ENCODE data around the gene TNS1. TPM values are rescaled to one million over a fixed set of nuclear protein-coding genes. Genes with fewer than 3 reads are reported as not detected.

TNS1 gene
- total RNA-seq, 1 experiment from 2014 or later = 6.2 TPM

DNA sequence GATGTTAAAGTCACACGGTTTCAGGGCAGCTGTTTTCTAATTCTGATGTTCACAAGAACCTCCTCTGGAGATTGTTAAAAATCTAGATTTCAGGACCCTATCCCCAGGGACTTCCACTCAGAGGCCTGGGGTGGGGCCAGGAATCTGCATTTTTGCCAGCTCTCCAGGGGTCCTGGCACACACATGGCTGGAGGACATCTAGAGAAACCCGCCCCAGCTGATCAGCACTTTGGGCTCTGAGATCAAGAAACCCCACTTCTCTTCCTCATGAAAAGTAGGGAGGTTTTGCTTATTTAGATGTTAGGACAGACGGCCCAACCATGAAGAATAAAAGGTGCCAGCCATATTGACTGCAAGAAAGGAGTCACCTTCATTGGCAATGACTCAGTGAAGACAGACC lies 148.8 kb downstream of the TNS1 start:
- POLR2A ChIA-PET = no interaction called here
- TF ChIP-seq, protein P1, sequence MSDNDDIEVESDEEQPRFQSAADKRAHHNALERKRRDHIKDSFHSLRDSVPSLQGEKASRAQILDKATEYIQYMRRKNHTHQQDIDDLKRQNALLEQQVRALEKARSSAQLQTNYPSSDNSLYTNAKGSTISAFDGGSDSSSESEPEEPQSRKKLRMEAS (IDR thresholded peaks at IDR 0.05) = no peak
- TF ChIP-seq POLR2AphosphoS5 (IDR thresholded peaks at IDR 0.05; ENCODE audit: low read depth, low read length) = no peak
- TF ChIP-seq, protein P2, sequence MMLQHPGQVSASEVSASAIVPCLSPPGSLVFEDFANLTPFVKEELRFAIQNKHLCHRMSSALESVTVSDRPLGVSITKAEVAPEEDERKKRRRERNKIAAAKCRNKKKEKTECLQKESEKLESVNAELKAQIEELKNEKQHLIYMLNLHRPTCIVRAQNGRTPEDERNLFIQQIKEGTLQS (IDR thresholded peaks at IDR 0.05) = no peak
- CTCF ChIA-PET = interaction anchor here (0.9 kb wide), 1 partner anchor 33 kb away, joined by 3 read pairs; no protein-coding TSS in a partner anchor
- DNase-seq (ENCODE audit: low read depth, low spot score) (no peak), ATAC-seq (no peak)
- H3K27ac ChIP-seq (ENCODE audit: low read depth, low read length) = no peak overlapping the region
- H3K36me3 ChIP-seq (ENCODE audit: control insufficient read depth in 1 of 2, insufficient read depth in 2 of 2, low read length in 2 of 2) = no peaks in the 10 kb centered on the region
- H3K4me3 ChIP-seq (replicated peaks in 1 of 2; ENCODE audit: low read depth in 1 of 2, low read length in 2 of 2) = no peak overlapping the region
- peaks cover 32 to 50% of the 10 kb centered on the region in 2 experiments for H3K4me1 ChIP-seq (ENCODE audit: control insufficient read depth in 1 of 2, insufficient read depth in 2 of 2, low read length in 2 of 2)
- no peaks in the 10 kb centered on the region for H3K79me2 ChIP-seq (ENCODE audit: insufficient read depth, low read length)
- no peak overlapping the region for H2AFZ ChIP-seq (ENCODE audit: low read depth, low read length, poor library complexity, severe bottlenecking)
- no peaks in the 10 kb centered on the region for H3K27me3 ChIP-seq (ENCODE audit: insufficient read depth, low read length)
- peak overlapping the region; percentile 28; the same call in 1 of the 2 replicates for H3K4me2 ChIP-seq (ENCODE audit: low read length)
- BruUV-seq (replicated peaks) = no TSS peak
- H3K9ac ChIP-seq (ENCODE audit: low read length) = no peak overlapping the region
- no peaks in the 10 kb centered on the region for H3K9me2 ChIP-seq (ENCODE audit: insufficient read depth)
- RAD21 ChIA-PET (ENCODE audit: low non-redundant PET in 1 of 2, low total read pairs in 2 of 2, uncharacterized antibody in 2 of 2, unreplicated experiment in 2 of 2) = no interaction called here
- intact Hi-C loops (cut with micrococcal nuclease) = no loop called here
- H4K20me1 ChIP-seq (ENCODE audit: insufficient read depth) = no peaks in the 10 kb centered on the region
- H3K9me3 ChIP-seq (ENCODE audit: control insufficient read depth in 1 of 2, insufficient read depth in 1 of 2, low read depth in 1 of 2, low read length in 2 of 2) = no peaks in the 10 kb centered on the region

DNA sequence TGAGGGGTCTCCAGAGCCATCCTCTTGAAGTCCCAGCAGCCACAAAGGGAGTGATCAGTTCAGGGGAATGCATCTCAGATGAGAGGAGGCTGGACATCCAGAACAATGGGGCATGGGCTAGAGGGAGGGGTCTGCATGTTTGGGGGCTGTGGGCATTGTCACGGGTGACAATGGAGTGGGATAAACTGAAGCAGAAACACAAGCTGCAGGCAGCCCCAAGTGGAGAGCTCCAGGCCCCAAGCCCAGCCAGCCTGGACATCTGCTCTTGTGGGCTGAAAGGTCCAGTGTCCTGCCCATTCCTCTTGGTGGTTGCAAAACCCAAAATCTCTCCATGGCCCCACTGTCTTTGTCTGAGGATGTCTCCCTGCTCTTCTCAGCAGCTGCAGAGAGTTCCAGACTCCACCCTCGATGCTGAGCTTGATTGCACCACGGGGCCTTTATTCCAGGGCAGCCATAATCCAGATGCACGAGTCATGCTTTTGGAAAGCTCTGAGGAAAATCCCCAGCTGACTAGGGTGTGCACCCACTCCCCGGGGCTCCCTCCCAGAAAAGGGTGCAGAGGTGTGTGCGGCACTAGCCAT lies 149.4 kb downstream of the TNS1 start:
- DNase-seq (ENCODE audit: low read depth, low spot score) = no peak
- RAD21 ChIA-PET (ENCODE audit: low non-redundant PET in 1 of 2, low total read pairs in 2 of 2, uncharacterized antibody in 2 of 2, unreplicated experiment in 2 of 2) = no interaction called here
- POLR2A ChIA-PET = no interaction called here

More for the DNA sequence above, 149.4 kb downstream of the TNS1 start:
- H4K20me1 ChIP-seq (ENCODE audit: insufficient read depth) = no peaks in the 10 kb centered on the region
- no peaks in the 10 kb centered on the region for H3K9me3 ChIP-seq (ENCODE audit: control insufficient read depth in 1 of 2, insufficient read depth in 1 of 2, low read depth in 1 of 2, low read length in 2 of 2)
- H3K4me3 ChIP-seq (replicated peaks in 1 of 2; ENCODE audit: low read depth in 1 of 2, low read length in 2 of 2) = no peak overlapping the region
- H3K36me3 ChIP-seq (ENCODE audit: control insufficient read depth in 1 of 2, insufficient read depth in 2 of 2, low read length in 2 of 2) = no peaks in the 10 kb centered on the region
- H3K27me3 ChIP-seq (ENCODE audit: insufficient read depth, low read length) = no peaks in the 10 kb centered on the region
- no peaks in the 10 kb centered on the region for H3K9me2 ChIP-seq (ENCODE audit: insufficient read depth)
- H3K9ac ChIP-seq (ENCODE audit: low read length) = no peak overlapping the region
- intact Hi-C loops (cut with micrococcal nuclease) = no loop called here
- no peak for ATAC-seq
- no TSS peak for BruUV-seq (replicated peaks)
- peaks cover 32 to 51% of the 10 kb centered on the region in 2 experiments for H3K4me1 ChIP-seq (ENCODE audit: control insufficient read depth in 1 of 2, insufficient read depth in 2 of 2, low read length in 2 of 2)
- H3K4me2 ChIP-seq (ENCODE audit: low read length) = peak overlapping the region; percentile 28
- no peak overlapping the region for H2AFZ ChIP-seq (ENCODE audit: low read depth, low read length, poor library complexity, severe bottlenecking)
- no peak for TF ChIP-seq ZFX (IDR thresholded peaks at IDR 0.05)
- TF ChIP-seq POLR2AphosphoS5 (IDR thresholded peaks at IDR 0.05; ENCODE audit: low read depth, low read length) = no peak
- no peak for TF ChIP-seq POLR2A (IDR thresholded peaks at IDR 0.05; ENCODE audit: borderline replicate concordance, extremely low read depth, insufficient read depth, insufficient read length)
- TF ChIP-seq CEBPB (IDR thresholded peaks at IDR 0.05; ENCODE audit: low read depth) = no peak
- TF ChIP-seq RAD21 (IDR thresholded peaks at IDR 0.05; ENCODE audit: low read depth) = no peak
- TF ChIP-seq ELF1 (IDR thresholded peaks at IDR 0.05; ENCODE audit: borderline replicate concordance, low read depth) = no peak
- H3K27ac ChIP-seq (ENCODE audit: low read depth, low read length) = no peak overlapping the region; the same call in 1 of the 2 replicates
- H3K79me2 ChIP-seq (ENCODE audit: insufficient read depth, low read length) = no peaks in the 10 kb centered on the region
- CTCF ChIA-PET = interaction anchor here (0.9 kb wide), 1 partner anchor 33 kb away, joined by 3 read pairs; no protein-coding TSS in a partner anchor

Measured in HCT116 (cell line).